Vagina (tissue), 2 donors: ENCODE results near the gene STING1. TPM values are rescaled to one million over a fixed set of nuclear protein-coding genes. Genes with fewer than 3 reads are reported as not detected.

Source experiments
- DNase-seq, 2 donors: peaks; one replicate each; pipeline ENCODE4 v3.0.0-alpha.2; 2017; ENCODE audit errors: extremely low spot score in 2 of 2
- H3K27ac ChIP-seq: fragments of 200-600 bp; sonication (generic); one replicate; pipeline ENCODE4 v1.5.1; 2019
- H3K27me3 ChIP-seq: fragments of 200-600 bp; sonication (generic); one replicate; pipeline ENCODE4 v1.5.1; 2019
- H3K36me3 ChIP-seq, 2 donors: fragments of 200-600 bp; sonication (generic); one replicate each; pipeline ENCODE4 v1.5.1; 2017 to 2019
- H3K4me1 ChIP-seq: fragments of 200-600 bp; sonication (generic); one replicate; pipeline ENCODE4 v1.5.1; 2019
- H3K4me3 ChIP-seq, 2 donors: fragments of 200-600 bp; sonication (generic); 1 replicate in 1 of 2; 2 replicates in 1 of 2; pipeline ENCODE4 v1.5.1; 2016 to 2019
- H3K9me3 ChIP-seq: fragments of 200-600 bp; sonication (generic); one replicate; pipeline ENCODE4 v1.5.1; 2019
- CTCF ChIP-seq, 3 experiments: fragments of 450-650 bp in 2 of 3; fragments of 200-600 bp in 1 of 3; sonication (generic) in 1 of 3; IDR thresholded peaks; one replicate each; pipeline ENCODE4 v1.5.1; 2017 to 2019; ENCODE audit warnings: antibody characterized with exemption in 3 of 3, mild to moderate bottlenecking in 2 of 3, moderate library complexity in 2 of 3
- POLR2A ChIP-seq, 2 donors: fragments of 450-650 bp; IDR thresholded peaks; one replicate each; pipeline ENCODE4 v1.6.1; 2017; ENCODE audit warnings: antibody characterized with exemption in 2 of 2, mild to moderate bottlenecking in 2 of 2, moderate library complexity in 2 of 2
- POLR2AphosphoS5 ChIP-seq, 2 donors: sonication (generic); formaldehyde crosslinking; IDR thresholded peaks; one replicate each; pipeline ENCODE4 v1.9.0; 2017; ENCODE audit warnings: antibody characterized with exemption in 2 of 2, mild to moderate bottlenecking in 2 of 2, low read depth in 1 of 2; ENCODE audit not compliant: insufficient read depth in 1 of 2
- intact Hi-C: fragments of 100-400 bp; cut with DNase I; formaldehyde crosslinking; loops from one replicate; pipeline ENCODE4 v1.15.1; 2023
- total RNA-seq: library from RNA; depleted of rRNA; stranded (reverse); fragments of >200 nt; gene quantifications from one replicate; pipeline ENCODE4 v1.2.3, GENCODE V29; 2016

STING1 gene
- total RNA-seq, 1 donor from 2014 or later: 103 TPM

GRCh38 chr5:139524940-139525585 is 42.5 kb upstream of the STING1 start:
- Histone ChIP-seq H3K27ac (no peak overlapping the region), H3K4me1 (peaks cover 3% of the 10 kb centered on the region), H3K27me3 (no peaks in the 10 kb centered on the region), H3K36me3 (no peaks in the 10 kb centered on the region), H3K9me3 (no peaks in the 10 kb centered on the region), H3K4me3 (no peak overlapping the region)
- TF ChIP-seq POLR2A (IDR thresholded peaks at IDR 0.05): no peak
- no peak for TF ChIP-seq CTCF (IDR thresholded peaks at IDR 0.05)
- no peak for TF ChIP-seq POLR2AphosphoS5 (IDR thresholded peaks at IDR 0.05; ENCODE audit: insufficient read depth in 1 of 2, low read depth in 1 of 2)
- no peak for DNase-seq
- intact Hi-C loops: no loop called here

- DNase-seq: no peak
- TF ChIP-seq POLR2A (IDR thresholded peaks at IDR 0.05) (no peak), CTCF (IDR thresholded peaks at IDR 0.05) (no peak), POLR2AphosphoS5 (IDR thresholded peaks at IDR 0.05; ENCODE audit: insufficient read depth in 1 of 2, low read depth in 1 of 2) (no peak)
- H3K4me3 ChIP-seq: no peak overlapping the region
Measured at GRCh38 chr5:139524446-139524845, 41.9 kb upstream of the STING1 start.

GRCh38 chr5:139523635-139524445 is 41.3 kb upstream of the STING1 start:
- no peak for TF ChIP-seq CTCF (IDR thresholded peaks at IDR 0.05)
- no peak for TF ChIP-seq POLR2A (IDR thresholded peaks at IDR 0.05)
- TF ChIP-seq POLR2AphosphoS5 (IDR thresholded peaks at IDR 0.05; ENCODE audit: insufficient read depth in 1 of 2, low read depth in 1 of 2): no peak
- Histone ChIP-seq H3K36me3 (no peaks in the 10 kb centered on the region), H3K27ac (no peak overlapping the region), H3K4me1 (peaks cover 3% of the 10 kb centered on the region), H3K27me3 (no peaks in the 10 kb centered on the region), H3K4me3 (no peak overlapping the region), H3K9me3 (no peaks in the 10 kb centered on the region)
- intact Hi-C loops: no loop called here
- DNase-seq: no peak

More at GRCh38 chr5:139524446-139524845, 41.9 kb upstream of the STING1 start:
- Histone ChIP-seq H3K27me3 (no peaks in the 10 kb centered on the region), H3K9me3 (no peaks in the 10 kb centered on the region), H3K27ac (no peak overlapping the region), H3K4me1 (peaks cover 3% of the 10 kb centered on the region), H3K36me3 (no peaks in the 10 kb centered on the region)
- intact Hi-C loops: no loop called here

GRCh38 chr5:139517683-139518564 is 35.4 kb upstream of the STING1 start:
- peaks cover 12% of the 10 kb centered on the region for H3K4me1 ChIP-seq
- no peaks in the 10 kb centered on the region for H3K9me3 ChIP-seq
- H3K4me3 ChIP-seq: peak overlapping the region; percentile 47 to 51
- H3K36me3 ChIP-seq: no peaks in the 10 kb centered on the region
- no peaks in the 10 kb centered on the region for H3K27me3 ChIP-seq
- peak overlapping the region; percentile 91 for H3K27ac ChIP-seq
- TF ChIP-seq POLR2A (IDR thresholded peaks at IDR 0.05) (peak in 1 of 2 donors; percentile 19), POLR2AphosphoS5 (IDR thresholded peaks at IDR 0.05; ENCODE audit: insufficient read depth in 1 of 2, low read depth in 1 of 2) (peak; percentile 88 to 92), CTCF (IDR thresholded peaks at IDR 0.05) (peak; percentile 77 to 96 (median 90))
- intact Hi-C loops: loop anchor here (5.0 kb wide), 1 partner anchor 91 kb away; no protein-coding TSS in a partner anchor
- peak in 1 of 2 donors; percentile 89 for DNase-seq
